ENCODE results near the gene NMRK2. TPM values are rescaled to one million over a fixed set of nuclear protein-coding genes. Genes with fewer than 3 reads are reported as not detected.
A peak's percentile ranks its signal among the peaks of the same experiment; 100 is the strongest.
"Not testable (repeated sequence)": the region's sequence is repeated elsewhere in the genome, so short reads cannot be mapped to it uniquely, and the experiment has no call there.

NMRK2 gene
- total RNA-seq, 1 donor from 2014 or later, result 0.77 TPM

GRCh38 chr19:3949997-3950859 is 17.4 kb downstream of the NMRK2 start:
- H4K20me1 ChIP-seq (ENCODE audit: low read depth), result no peaks in the 10 kb centered on the region
- DNase-seq (ENCODE audit: low spot score), result no peak
- no peaks in the 10 kb centered on the region for H3K27me3 ChIP-seq
- H3K4me1 ChIP-seq, result no peaks in the 10 kb centered on the region
- H3K4me2 ChIP-seq, result no peak overlapping the region
- H3K27me3 Mint-ChIP-seq (ENCODE audit: insufficient read depth, low read depth), result peaks cover 5% of the 10 kb centered on the region
- H3K9me3 Mint-ChIP-seq, result no peaks in the 10 kb centered on the region
- H3K27ac ChIP-seq, result no peak overlapping the region
- peaks cover 3% of the 10 kb centered on the region for H3F3A ChIP-seq (ENCODE audit: low read depth)
- no peak overlapping the region for H3K4me3 ChIP-seq
- H3K9me3 ChIP-seq (ENCODE audit: low read depth), result no peaks in the 10 kb centered on the region
- no peaks in the 10 kb centered on the region for H3K36me3 Mint-ChIP-seq
- no peak overlapping the region for H2AFZ ChIP-seq (replicated peaks)
- H3K4me3 Mint-ChIP-seq, result no peak overlapping the region
- peaks cover 8% of the 10 kb centered on the region for H3K4me1 Mint-ChIP-seq
- TF ChIP-seq CTCF (IDR thresholded peaks at IDR 0.05) (no peak), EZH2 (IDR thresholded peaks at IDR 0.05) (no peak), EZH2phosphoT487 (IDR thresholded peaks at IDR 0.05) (no peak)
- H3K9ac ChIP-seq, result no peak overlapping the region
- H3K79me2 ChIP-seq (ENCODE audit: low read depth), result no peaks in the 10 kb centered on the region
- no peaks in the 10 kb centered on the region for H3K36me3 ChIP-seq
- no peak overlapping the region for H3K27ac Mint-ChIP-seq

DNA sequence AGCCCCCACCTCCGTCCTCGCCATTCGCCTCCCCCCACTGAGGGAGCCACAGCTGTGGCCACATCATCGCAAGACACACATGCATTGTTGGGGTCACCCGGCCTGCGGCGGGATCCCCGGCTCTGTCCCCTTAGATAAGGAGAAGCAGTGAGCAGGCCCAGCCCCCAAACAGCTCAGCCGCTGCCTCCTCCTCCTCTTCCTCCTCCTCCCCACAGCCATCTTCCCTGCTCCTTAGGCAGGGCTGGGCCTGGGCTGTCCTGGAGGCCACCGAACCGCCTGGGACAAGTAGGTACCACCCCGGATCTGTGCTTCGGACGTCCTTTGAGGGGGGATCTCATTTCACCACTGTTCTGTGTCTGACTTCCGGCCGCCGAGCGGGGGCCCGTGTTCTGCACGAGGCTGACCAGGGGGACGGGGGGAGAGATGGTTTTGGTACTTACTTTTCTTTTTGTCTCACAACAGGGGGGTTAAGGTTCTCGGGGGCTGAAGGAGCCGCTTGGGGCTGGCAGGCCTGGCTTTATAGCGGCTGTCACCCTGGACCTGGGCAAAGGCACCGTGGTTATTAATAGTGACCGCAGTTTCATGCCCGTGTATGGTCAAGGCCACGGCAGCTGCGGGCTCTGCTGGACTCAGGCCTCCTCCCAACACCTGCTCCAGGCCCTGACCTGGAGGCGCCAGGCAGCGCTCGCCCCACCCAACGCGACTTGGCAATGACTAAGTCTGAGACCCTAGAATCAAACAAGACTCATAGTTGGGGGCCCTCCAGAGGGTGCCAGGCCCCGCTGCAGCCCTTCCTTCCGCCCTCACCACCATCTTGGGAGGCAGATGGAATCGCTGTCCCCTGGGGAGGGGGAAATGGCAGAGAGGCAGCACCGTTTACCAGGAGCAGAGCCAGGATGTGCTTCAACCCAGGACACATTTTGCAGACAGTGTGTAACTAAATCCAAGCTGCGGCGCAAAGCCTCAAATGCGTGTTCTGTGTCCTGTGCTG is 18.3 kb downstream of the NMRK2 start:
- Histone ChIP-seq H3K27me3 (no peaks in the 10 kb centered on the region), H3K4me3 (no peak overlapping the region), H3K27ac (no peak overlapping the region), H3K9me3 (ENCODE audit: low read depth) (no peaks in the 10 kb centered on the region), H2AFZ (replicated peaks) (no peak overlapping the region), H3K4me2 (no peak overlapping the region), H3F3A (ENCODE audit: low read depth) (peaks cover 3% of the 10 kb centered on the region), H3K36me3 (no peaks in the 10 kb centered on the region), H3K4me1 (no peaks in the 10 kb centered on the region), H3K9ac (no peak overlapping the region), H3K79me2 (ENCODE audit: low read depth) (no peaks in the 10 kb centered on the region), H4K20me1 (ENCODE audit: low read depth) (peaks cover 3% of the 10 kb centered on the region)
- no peak overlapping the region for H3K4me3 Mint-ChIP-seq
- TF ChIP-seq CTCF (IDR thresholded peaks at IDR 0.05) (no peak), EZH2phosphoT487 (IDR thresholded peaks at IDR 0.05) (no peak), EZH2 (IDR thresholded peaks at IDR 0.05) (no peak)
- H3K27me3 Mint-ChIP-seq (ENCODE audit: insufficient read depth, low read depth), result peaks cover 5% of the 10 kb centered on the region
- peaks cover 8% of the 10 kb centered on the region for H3K4me1 Mint-ChIP-seq
- no peaks in the 10 kb centered on the region for H3K9me3 Mint-ChIP-seq
- peaks cover 2% of the 10 kb centered on the region for H3K36me3 Mint-ChIP-seq
- no peak for DNase-seq (ENCODE audit: low spot score)
- H3K27ac Mint-ChIP-seq, result peak overlapping the region; percentile 72

- not testable (repeated sequence) for H3K4me1 Mint-ChIP-seq; H3K36me3 Mint-ChIP-seq; DNase-seq (ENCODE audit: low spot score); H3K9me3 ChIP-seq (ENCODE audit: low read depth); H3K9me3 Mint-ChIP-seq; H3K36me3 ChIP-seq; H3K27ac Mint-ChIP-seq; H3K27me3 ChIP-seq; H3K79me2 ChIP-seq (ENCODE audit: low read depth); H3K4me3 ChIP-seq; H3K4me3 Mint-ChIP-seq; H3K27me3 Mint-ChIP-seq (ENCODE audit: insufficient read depth, low read depth); H3K27ac ChIP-seq; H3F3A ChIP-seq (ENCODE audit: low read depth); H3K4me1 ChIP-seq; H4K20me1 ChIP-seq (ENCODE audit: low read depth); H2AFZ ChIP-seq (replicated peaks); H3K9ac ChIP-seq; H3K4me2 ChIP-seq
Measured at GRCh38 chr19:3952755-3953276, 19.9 kb downstream of the NMRK2 start.

Data from neural progenitor cell (in vitro differentiated cells).